Raji (cell line): Measurements from ENCODE around the gene ROBO1.

Experiments
- POLR2A ChIP-seq: IDR thresholded peaks from 2 replicates; pipeline ENCODE4 v1.6.1; 2011; ENCODE audit warnings: low read depth, low read length, control low read depth; ENCODE audit not compliant: insufficient read depth

The ROBO1 gene

DNA sequence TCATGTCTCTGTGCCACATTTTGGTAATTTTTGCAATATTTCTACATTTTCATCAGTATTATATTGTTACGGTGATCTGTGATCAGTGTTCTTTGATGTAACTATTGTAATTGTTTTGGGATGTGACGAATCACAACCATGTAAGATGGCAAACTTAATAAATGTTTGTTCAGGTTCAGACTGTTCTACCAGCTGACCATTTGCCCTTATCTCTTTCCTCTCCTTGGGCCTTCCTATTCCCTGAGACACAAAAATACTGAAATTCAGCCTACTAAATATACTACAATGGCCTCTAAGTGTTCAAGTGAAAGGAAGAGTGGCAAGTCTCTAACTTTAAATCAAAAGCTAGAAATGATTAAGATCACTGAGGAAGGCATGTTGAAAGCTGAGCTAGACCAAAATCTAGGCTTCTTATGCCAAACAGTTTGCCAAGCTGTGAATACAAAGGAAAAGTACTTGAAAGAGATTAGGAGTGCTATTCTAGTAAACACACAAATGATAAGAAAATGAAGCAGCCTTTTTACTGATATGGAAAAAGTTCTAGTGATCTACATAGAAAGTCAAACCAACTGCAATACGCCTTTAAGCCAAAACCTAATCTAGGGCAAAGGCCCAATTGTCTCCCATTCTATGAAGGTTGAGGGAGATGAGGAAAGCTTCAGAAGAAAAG is 952.8 kb downstream of the ROBO1 start:
- TF ChIP-seq POLR2A = no peak

DNA sequence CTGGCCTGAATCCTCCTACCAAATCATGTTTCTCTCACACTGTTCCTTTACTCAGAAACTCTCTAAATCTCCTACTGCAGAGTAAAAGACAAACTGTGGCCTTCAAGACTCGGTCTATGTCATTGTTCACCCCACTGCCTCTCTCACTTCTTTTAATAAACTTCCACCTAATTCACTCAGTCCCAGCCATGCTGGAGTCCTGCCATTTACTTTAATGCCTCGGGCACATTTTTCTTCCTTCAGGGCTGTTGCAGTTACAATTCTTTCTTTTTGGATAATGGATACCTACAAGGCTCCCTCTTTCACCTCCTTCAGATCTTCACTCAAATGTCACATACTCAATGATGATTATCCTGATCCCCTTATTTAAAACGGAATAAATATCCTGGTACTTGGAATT is 955.6 kb downstream of the ROBO1 start:
- no peak for TF ChIP-seq POLR2A

DNA sequence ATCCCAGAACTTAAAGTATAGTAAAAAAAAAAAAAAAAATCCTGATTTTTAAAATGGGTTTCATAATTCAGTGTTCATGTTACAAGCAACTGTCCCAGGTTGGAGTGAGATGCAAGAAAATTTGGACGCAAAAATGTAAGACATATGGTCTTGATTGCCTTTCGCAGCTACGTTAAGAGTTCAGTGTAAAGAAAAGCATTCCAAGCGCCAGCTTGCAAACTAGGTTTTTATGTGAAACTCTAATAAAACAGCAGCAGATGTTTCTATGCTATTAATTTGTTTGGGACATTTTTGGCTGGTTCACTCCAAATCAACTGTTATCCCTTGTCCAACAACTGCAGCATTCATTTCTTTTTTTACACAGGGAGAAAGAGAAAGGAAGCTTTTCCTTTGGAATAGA is 957.8 kb downstream of the ROBO1 start:
- no peak for TF ChIP-seq POLR2A

DNA sequence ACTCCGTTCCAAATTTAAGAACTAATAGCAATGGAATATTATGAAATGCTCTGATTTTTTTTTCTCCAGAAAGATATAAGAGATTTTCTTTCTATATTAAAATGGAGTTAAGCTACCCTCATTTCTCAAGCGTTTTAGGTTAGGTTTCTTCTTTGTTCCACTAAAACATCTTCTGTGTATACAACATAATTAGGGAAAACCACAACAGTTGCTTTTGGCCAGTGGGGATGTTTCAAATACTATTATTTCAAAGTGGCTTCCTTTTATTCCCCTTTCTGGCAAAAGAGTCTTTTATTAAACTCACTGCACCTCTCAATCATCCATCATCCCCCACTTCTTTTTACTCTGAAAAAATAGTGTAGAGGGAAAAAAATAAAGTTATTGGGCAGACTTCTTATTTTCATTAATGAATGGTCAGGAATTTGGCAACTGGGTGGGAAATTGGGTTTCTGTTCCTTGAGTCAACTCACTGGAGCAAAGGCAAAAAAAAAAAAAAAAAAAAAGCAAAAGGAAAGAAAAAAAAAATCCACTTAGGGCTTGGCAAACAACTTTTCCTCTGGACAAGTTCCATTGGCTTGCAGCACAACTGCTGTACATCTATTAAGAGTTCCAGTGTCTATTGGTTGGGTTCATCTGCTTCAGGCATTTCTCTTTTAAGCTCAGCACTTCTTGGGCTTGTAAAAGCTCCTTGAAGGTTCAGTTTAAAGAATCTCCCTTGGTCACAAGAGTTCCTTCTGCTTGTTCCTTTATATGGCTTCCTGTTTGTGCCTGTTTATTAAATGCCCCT is 963.4 kb downstream of the ROBO1 start:
- TF ChIP-seq POLR2A = no peak

DNA sequence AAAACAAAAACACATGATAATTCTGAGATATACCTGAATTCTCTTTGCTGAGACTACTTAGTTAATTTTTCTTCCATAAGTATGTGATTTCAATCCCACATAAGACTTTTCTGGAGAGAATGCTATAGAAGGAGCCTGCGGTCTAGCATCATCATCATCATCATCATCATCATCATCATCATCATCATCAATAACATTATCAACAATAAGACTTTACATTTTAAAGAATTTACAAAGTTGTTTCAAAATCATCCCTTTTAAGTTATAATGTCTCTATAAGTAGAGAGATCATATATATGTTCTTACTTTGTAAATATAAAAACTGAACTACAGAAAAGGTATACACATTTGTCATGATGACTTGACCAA is 965.3 kb downstream of the ROBO1 start:
- TF ChIP-seq POLR2A = no peak

DNA sequence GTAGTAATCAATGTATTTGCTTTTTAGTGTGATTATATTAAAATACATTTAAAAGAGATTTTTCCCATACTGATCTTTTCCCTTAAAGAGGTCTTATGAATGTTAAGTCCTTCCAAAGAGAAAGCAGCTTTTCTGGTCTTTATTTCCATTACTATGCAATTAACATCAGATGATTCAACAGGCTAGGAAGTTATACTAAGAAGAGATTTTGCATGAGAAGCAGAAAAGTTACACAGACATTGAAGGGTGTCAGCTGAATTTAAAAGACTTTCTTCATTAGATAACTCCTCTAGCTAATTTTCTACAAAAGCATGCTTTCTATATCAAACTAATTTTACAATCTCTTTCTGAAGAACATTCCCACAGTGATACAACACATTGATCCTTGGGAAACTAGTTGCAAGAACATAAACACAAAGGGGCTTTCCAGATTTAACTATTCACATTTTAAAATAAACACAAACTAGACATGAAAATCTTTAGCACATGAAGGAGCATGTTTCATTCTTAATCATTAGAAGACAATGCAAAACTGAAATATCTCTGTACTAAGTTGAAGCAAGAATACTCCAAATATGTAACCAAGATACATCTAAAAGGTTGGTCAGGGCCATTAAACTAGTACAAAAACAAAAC is 965.8 kb downstream of the ROBO1 start:
- TF ChIP-seq POLR2A = no peak

DNA sequence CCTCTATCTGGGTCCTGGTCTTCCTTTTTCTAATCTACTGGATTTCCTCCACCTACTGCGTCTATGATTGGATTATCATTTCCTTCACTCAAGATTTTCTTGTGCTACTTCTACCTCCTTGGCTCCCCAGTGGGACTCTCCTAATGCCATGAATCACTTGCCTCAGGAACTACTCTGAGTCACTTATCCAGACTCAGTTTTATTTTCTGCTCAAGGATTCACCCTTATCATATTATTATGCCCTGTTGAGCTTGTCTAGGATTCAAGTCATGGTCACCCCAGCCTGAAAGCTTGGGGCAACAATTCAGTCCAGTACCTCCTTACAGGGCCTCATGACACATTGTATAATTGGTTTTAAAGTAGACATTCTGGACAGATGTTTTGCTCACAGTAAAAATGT is 968.1 kb downstream of the ROBO1 start:
- TF ChIP-seq POLR2A = no peak

DNA sequence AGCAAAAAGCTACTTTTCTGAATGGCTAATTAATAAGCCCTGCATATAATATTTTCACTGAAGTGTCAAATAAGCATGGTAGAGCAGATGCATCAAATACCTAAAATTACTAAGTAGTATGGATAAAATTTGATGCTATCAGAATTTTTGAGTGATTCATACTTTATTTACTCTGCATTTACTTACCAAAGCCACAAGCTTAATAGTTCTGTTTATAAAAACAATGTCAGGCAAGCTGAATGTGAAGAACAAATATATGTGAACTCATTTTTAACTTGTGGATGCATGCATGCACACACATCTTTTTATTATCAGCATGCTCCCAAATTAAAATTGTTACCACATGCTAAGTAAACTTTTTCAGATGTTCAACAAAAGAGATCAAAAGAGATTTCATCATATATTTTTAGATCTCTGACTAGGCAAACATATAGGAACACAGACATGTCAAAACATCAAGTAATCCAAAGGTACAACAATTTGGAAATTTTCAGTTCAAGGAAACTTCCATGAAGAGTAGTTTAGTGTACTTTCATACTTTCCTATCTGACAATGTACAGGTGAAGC is 969.4 kb downstream of the ROBO1 start:
- TF ChIP-seq POLR2A = no peak

DNA sequence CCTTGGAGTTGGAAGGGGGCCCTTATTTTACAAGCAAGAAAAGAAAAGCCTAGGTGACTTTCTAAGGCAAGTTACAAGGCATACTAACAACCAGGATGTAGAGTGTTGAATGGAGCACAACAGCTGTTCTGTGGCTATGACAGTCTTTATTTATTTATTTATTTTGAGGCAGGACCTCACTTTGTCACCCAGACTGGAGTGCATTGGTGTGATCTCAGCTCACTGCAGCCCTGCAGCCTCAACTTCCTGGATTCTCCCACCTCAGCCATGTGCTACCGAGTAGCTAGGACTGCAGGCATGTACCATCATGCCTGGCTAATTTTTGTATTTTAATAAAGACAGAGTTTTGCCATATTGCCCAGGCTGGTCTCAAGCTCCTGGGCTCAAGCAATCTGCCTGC is 973.4 kb downstream of the ROBO1 start:
- no peak for TF ChIP-seq POLR2A

DNA sequence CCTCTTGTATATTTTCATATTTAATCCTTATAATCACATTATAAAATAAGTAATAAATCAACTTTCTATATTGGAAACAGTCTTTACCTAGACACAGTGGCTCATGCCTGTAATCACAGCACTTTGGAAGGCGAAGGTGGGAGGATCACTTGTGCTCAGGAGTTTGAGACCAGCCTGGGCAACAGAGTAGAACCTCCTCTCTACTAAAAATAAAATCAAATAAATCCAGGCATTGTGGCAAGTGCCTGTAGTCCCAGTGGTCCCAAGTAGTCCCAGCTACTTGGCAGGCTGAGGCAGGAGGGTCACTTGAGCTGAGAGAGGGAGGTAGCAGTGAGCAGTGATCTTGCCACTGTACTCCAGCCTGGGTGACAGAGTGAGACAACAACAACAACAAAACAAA is 975.1 kb downstream of the ROBO1 start:
- TF ChIP-seq POLR2A = no peak

DNA sequence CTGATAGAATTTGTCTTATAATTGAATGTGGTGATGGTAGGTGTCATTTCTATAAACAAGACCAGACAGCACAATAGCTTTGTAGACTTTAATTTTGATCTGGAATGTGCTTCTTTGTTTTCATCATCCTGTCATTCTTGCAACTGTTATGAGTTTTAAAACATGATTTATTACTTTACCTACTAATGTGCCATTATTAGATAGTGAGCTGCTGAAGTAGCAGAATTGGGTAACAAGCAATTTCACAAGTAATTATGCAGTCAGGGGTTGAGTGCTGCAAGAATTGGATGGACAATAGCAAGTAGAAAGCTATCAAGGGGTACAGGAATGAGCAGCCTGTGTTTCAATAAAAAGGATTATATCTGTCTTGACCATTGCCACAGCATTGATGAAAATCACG is 975.6 kb downstream of the ROBO1 start:
- TF ChIP-seq POLR2A = no peak

DNA sequence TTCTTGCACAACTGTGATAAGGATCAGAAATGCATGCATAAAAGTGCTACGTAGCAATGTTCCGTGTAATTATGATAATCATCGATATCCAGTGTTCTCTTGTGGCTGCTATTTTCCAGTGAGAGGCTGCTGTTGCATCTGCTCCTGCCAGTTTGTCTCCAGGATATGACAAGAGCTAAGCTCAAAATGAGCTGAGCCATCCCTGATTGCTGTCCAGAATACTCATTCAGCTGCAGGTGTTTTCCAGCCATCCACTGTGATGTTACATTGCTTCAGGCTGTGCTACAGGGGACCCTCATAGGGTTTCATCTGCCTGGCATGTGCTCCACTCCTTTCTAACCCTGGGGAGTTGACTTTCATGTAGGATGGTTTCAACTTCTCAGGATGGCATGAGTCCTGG is 976.0 kb downstream of the ROBO1 start:
- no peak for TF ChIP-seq POLR2A

DNA sequence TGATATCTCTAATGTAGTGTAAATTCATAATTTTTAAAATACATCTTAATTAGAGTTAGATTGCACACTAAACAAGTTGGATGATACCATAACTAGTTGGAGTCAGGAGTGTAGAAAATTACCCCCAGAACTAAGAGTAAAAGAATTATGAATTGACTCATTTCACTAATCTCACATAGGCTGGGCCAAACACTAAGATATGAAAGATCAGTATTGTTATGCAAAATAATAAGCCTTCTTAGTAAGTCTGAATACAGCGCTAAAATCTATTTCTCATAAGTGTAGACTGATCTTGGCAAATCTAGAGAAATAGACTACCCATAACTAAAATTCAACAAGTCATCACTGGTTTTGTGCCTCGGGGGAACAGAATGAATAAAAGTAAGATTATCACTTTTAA is 979.0 kb downstream of the ROBO1 start:
- TF ChIP-seq POLR2A = no peak

DNA sequence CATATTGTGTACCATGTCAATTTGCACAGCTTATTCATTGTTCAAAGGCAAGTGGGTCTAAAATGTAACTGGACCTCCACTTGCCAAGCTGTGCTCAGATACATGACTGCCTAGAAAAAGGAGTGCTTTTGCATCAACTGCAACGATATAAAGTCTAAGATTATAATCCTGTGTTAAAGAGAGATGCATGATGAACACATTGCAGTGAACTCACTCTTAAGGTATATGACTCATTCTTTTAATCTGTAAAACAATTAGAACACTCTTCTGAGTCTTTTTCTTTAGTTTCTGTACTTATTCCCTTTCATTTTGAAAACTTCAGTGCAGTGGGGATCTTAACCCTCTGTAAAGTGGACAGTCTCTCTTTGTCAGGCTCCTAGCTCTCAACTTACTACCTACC is 982.8 kb downstream of the ROBO1 start:
- no peak for TF ChIP-seq POLR2A

DNA sequence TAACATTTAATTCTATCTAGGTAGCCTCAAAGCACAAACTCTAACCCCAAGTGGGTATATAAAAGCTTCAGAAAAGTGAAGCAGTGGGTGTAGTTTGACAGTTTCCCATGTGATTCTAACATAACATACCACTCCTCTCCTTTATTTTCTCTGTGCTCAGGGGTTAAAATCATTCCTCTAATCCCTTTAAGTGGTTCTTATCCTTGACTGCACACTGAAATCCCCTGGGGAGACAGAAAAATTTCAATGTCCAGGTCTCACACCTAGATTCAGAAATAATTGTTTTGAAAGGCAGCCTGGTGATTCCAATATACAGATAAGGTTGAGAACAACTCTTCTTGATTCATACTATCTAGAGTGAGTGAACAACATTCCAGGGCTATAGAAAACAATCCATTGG is 986.4 kb downstream of the ROBO1 start:
- no peak for TF ChIP-seq POLR2A
